Sigmoid colon (tissue), 4 donors: ENCODE data around the gene MICOS13.

Source experiments
- EP300 ChIP-seq, 4 donors: sonication (generic); formaldehyde crosslinking; IDR thresholded peaks; one replicate each; pipeline ENCODE4 v1.6.1; 2017; ENCODE audit warnings: antibody characterized with exemption in 4 of 4
- POLR2A ChIP-seq, 2 donors: fragments of 450-650 bp; IDR thresholded peaks; one replicate each; pipeline ENCODE4 v1.6.1; 2016; ENCODE audit warnings: antibody characterized with exemption in 2 of 2, mild to moderate bottlenecking in 2 of 2, moderate library complexity in 2 of 2
- TF ChIP-seq, protein P1 (sequence below), 4 experiments: fragments of 450-650 bp in 3 of 4; fragments of 200-600 bp in 1 of 4; IDR thresholded peaks; one replicate each; pipeline ENCODE4 v1.5.1; 2016 to 2019; ENCODE audit warnings: antibody characterized with exemption in 4 of 4, mild to moderate bottlenecking in 3 of 4, moderate library complexity in 2 of 4

DNA sequence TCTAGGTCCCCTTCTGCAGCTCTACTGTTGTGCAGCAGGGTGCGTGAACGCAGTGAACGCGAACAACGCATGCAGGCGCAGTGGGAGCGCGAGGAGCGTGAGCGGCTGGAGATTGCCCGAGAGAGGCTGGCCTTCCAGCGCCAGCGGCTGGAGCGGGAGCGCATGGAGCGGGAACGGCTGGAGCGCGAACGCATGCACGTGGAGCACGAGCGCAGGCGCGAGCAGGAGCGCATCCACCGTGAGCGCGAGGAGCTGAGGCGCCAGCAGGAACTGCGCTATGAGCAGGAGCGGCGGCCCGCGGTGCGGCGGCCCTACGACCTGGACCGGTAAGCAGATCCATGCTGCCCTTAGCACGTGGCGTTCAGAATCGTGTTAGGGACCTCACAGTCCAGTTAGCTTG, 18.8 kb downstream of the MICOS13 start:
- TF ChIP-seq, protein P1, sequence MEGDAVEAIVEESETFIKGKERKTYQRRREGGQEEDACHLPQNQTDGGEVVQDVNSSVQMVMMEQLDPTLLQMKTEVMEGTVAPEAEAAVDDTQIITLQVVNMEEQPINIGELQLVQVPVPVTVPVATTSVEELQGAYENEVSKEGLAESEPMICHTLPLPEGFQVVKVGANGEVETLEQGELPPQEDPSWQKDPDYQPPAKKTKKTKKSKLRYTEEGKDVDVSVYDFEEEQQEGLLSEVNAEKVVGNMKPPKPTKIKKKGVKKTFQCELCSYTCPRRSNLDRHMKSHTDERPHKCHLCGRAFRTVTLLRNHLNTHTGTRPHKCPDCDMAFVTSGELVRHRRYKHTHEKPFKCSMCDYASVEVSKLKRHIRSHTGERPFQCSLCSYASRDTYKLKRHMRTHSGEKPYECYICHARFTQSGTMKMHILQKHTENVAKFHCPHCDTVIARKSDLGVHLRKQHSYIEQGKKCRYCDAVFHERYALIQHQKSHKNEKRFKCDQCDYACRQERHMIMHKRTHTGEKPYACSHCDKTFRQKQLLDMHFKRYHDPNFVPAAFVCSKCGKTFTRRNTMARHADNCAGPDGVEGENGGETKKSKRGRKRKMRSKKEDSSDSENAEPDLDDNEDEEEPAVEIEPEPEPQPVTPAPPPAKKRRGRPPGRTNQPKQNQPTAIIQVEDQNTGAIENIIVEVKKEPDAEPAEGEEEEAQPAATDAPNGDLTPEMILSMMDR (IDR thresholded peaks at IDR 0.05), result no peak
- TF ChIP-seq EP300 (IDR thresholded peaks at IDR 0.05), result no peak
- no peak for TF ChIP-seq POLR2A (IDR thresholded peaks at IDR 0.05)
